PC-3 (cell line): ENCODE measurements around the gene VDAC1. TPM values are rescaled to one million over a fixed set of nuclear protein-coding genes. Genes with fewer than 3 reads are reported as not detected.

Experiments used
- ATAC-seq: fragments of 200-7000 bp; cut with Tn5 transposase; 2 replicates; pipeline ENCODE4 v1.9.1; 2020; ENCODE audit warnings: mild to moderate bottlenecking, moderate library complexity
- BruUV-seq: library from RNA; stranded (reverse); fragments of 400-500 nt; replicated peaks from 2 replicates; lab custom pipeline; 2021; lab: Mats Ljungman, UMichigan
- CTCF ChIA-PET: fragments of 300-600 bp; sonication (Branson Sonifier 250); formaldehyde crosslinking; loops from one replicate; lab custom pipeline; 2022; ENCODE audit warnings: antibody characterized with exemption; lab: Charles Lee
- POLR2A ChIA-PET: fragments of 300-600 bp; sonication (Branson Sonifier 250); formaldehyde crosslinking; loops from one replicate; lab custom pipeline; 2022; ENCODE audit warnings: antibody characterized with exemption; ENCODE audit not compliant: unreplicated experiment; lab: Charles Lee
- DNase-seq: peaks from one replicate; pipeline ENCODE4 v3.0.0-alpha.2; 2015
- H2AFZ ChIP-seq: fragments of 300-600 bp; sonication (generic); 2 replicates; pipeline ENCODE4 v1.6.0; 2016; ENCODE audit warnings: antibody characterized with exemption, low read length
- H3F3A ChIP-seq: fragments of 300-600 bp; sonication (generic); one replicate; pipeline ENCODE4 v1.6.0; 2017; ENCODE audit warnings: antibody characterized with exemption, low read length, control low read depth, mild to moderate bottlenecking; ENCODE audit not compliant: unreplicated experiment
- H3K27ac ChIP-seq: fragments of 300-600 bp; sonication (generic); 2 replicates; pipeline ENCODE4 v1.5.1; 2016; ENCODE audit warnings: mild to moderate bottlenecking, low read length
- H3K27me3 ChIP-seq: fragments of 300-600 bp; sonication (generic); 2 replicates; pipeline ENCODE4 v1.6.1; 2016; ENCODE audit warnings: low read length, mixed read lengths
- H3K36me3 ChIP-seq: fragments of 300-600 bp; sonication (generic); 2 replicates; pipeline ENCODE4 v1.6.1; 2016; ENCODE audit warnings: low read depth, mixed run types, low read length, mixed read lengths
- H3K4me1 ChIP-seq: fragments of 300-600 bp; sonication (generic); 2 replicates; pipeline ENCODE4 v1.5.1; 2016; ENCODE audit warnings: low read length; ENCODE audit not compliant: insufficient read depth
- H3K4me2 ChIP-seq: fragments of 300-600 bp; sonication (generic); 2 replicates; pipeline ENCODE4 v1.6.0; 2016; ENCODE audit warnings: low read length
- H3K4me3 ChIP-seq: fragments of 300-600 bp; sonication (generic); 2 replicates; pipeline ENCODE4 v1.5.1; 2016; ENCODE audit warnings: mild to moderate bottlenecking, low read length, mixed read lengths
- H3K79me2 ChIP-seq: fragments of 300-600 bp; sonication (generic); 2 replicates; pipeline ENCODE4 v1.6.1; 2017; ENCODE audit warnings: low read length, mixed read lengths
- H3K9ac ChIP-seq: fragments of 300-600 bp; sonication (generic); 2 replicates; pipeline ENCODE4 v1.6.0; 2016; ENCODE audit warnings: mild to moderate bottlenecking, low read length
- H3K9me2 ChIP-seq: fragments of 300-600 bp; sonication (generic); replicated peaks from 2 replicates; pipeline ENCODE4 v1.6.1; 2016; ENCODE audit warnings: mixed run types, low read length, mixed read lengths
- H3K9me3 ChIP-seq: fragments of 300-600 bp; sonication (generic); 2 replicates; pipeline ENCODE4 v1.6.1; 2016; ENCODE audit warnings: low read length, mixed read lengths
- H4K20me1 ChIP-seq: fragments of 300-600 bp; sonication (generic); 2 replicates; pipeline ENCODE4 v1.6.1; 2016; ENCODE audit warnings: low read length, mixed read lengths
- EZH2 ChIP-seq: fragments of 300-600 bp; sonication (generic); IDR thresholded peaks from one replicate; pipeline ENCODE4 v1.6.1; 2017; ENCODE audit warnings: antibody characterized with exemption, mild to moderate bottlenecking, low read length; ENCODE audit not compliant: unreplicated experiment
- EZH2phosphoT487 ChIP-seq: fragments of 300-600 bp; sonication (generic); IDR thresholded peaks from 2 replicates; pipeline ENCODE4 v1.6.1; 2018; ENCODE audit warnings: mild to moderate bottlenecking, antibody characterized with exemption, low read length, borderline replicate concordance
- intact Hi-C: fragments of 100-400 bp; cut with micrococcal nuclease; formaldehyde crosslinking; loops from 2 replicates; pipeline ENCODE4 v1.9.0; 2023
- total RNA-seq: library from RNA; depleted of rRNA; stranded (reverse); fragments of >200 nt; gene quantifications from 2 replicates; pipeline ENCODE4 v1.2.3, GENCODE V29; 2014
- TF ChIP-seq, protein P1 (sequence below): fragments of 300-600 bp; sonication (generic); conservative IDR thresholded peaks from 2 replicates; pipeline ENCODE4 v1.5.1; 2017; ENCODE audit warnings: antibody characterized with exemption, low read depth, mild to moderate bottlenecking, low read length

VDAC1 gene
- total RNA-seq, 1 experiment from 2014 or later: 220 TPM

DNA sequence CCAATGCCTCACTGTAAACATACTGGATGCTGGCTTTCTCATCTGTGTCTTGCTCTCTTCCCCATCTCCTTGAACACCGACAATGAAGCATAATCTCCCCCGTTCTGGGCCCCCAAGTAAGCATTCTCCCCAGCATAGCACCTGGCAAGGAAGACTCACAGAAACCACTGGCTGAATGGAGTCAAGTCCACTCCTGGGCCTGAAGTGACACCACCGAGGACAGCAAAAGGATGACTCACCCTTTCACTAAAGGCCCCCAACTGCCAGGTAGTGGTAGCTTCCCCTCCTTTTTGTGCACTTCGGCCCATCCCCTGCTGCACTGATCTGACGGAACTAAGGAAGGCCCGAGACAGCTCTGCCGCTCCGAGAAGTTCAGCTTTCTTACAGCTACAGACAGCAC, 9.4 kb downstream of the VDAC1 start:
- Histone ChIP-seq H3K27ac (no peak overlapping the region), H3K79me2 (peaks cover 93% of the 10 kb centered on the region), H3K4me2 (no peak overlapping the region), H3K9me2 (no peaks in the 10 kb centered on the region), H4K20me1 (peaks cover 64% of the 10 kb centered on the region), H3K9ac (no peak overlapping the region), H2AFZ (no peak overlapping the region), H3K9me3 (no peaks in the 10 kb centered on the region), H3K4me3 (no peak overlapping the region), H3K4me1 (peaks cover 39% of the 10 kb centered on the region), H3K36me3 (peaks cover 15% of the 10 kb centered on the region), H3K27me3 (no peaks in the 10 kb centered on the region), H3F3A (no peaks in the 10 kb centered on the region)
- intact Hi-C loops: no loop called here
- TF ChIP-seq EZH2: no peak
- TF ChIP-seq, protein P1, sequence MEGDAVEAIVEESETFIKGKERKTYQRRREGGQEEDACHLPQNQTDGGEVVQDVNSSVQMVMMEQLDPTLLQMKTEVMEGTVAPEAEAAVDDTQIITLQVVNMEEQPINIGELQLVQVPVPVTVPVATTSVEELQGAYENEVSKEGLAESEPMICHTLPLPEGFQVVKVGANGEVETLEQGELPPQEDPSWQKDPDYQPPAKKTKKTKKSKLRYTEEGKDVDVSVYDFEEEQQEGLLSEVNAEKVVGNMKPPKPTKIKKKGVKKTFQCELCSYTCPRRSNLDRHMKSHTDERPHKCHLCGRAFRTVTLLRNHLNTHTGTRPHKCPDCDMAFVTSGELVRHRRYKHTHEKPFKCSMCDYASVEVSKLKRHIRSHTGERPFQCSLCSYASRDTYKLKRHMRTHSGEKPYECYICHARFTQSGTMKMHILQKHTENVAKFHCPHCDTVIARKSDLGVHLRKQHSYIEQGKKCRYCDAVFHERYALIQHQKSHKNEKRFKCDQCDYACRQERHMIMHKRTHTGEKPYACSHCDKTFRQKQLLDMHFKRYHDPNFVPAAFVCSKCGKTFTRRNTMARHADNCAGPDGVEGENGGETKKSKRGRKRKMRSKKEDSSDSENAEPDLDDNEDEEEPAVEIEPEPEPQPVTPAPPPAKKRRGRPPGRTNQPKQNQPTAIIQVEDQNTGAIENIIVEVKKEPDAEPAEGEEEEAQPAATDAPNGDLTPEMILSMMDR: no peak
- no peak for TF ChIP-seq EZH2phosphoT487
- ATAC-seq (no peak), DNase-seq (no peak)
- BruUV-seq: no TSS peak
- CTCF ChIA-PET: no interaction called here
- POLR2A ChIA-PET: no interaction called here

DNA sequence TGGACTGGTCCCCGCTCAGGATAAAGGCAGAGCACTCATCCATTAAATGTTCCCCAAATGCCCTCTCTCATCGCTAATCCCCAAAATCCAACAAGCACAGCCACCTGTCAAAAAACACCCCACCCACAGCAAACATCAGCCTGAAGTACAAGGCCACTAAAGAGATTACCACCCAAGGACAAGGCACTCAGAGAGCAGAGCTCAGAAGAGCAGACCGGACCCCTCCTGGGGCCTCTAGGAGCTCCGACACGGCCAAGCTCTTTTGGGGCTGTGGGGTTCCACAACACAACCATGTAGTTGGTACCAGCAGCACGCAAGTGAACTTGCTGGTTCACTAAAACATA, 9.8 kb downstream of the VDAC1 start:
- no peak overlapping the region for H3K4me2 ChIP-seq
- ChIA-PET CTCF (no interaction called here), POLR2A (no interaction called here)
- peaks cover 93% of the 10 kb centered on the region for H3K79me2 ChIP-seq
- H3K9me2 ChIP-seq: no peaks in the 10 kb centered on the region
- no peak overlapping the region for H3K4me3 ChIP-seq
- no peaks in the 10 kb centered on the region for H3K27me3 ChIP-seq
- peaks cover 39% of the 10 kb centered on the region for H3K4me1 ChIP-seq
- no peaks in the 10 kb centered on the region for H3F3A ChIP-seq
- H3K27ac ChIP-seq: no peak overlapping the region
- H3K9ac ChIP-seq: no peak overlapping the region
- TF ChIP-seq EZH2 (no peak), EZH2phosphoT487 (no peak)
- TF ChIP-seq, protein P1: no peak
- intact Hi-C loops: no loop called here
- H3K36me3 ChIP-seq: peaks cover 18% of the 10 kb centered on the region
- DNase-seq (no peak), ATAC-seq (no peak)
- peaks cover 60% of the 10 kb centered on the region for H4K20me1 ChIP-seq
- no TSS peak for BruUV-seq
- H3K9me3 ChIP-seq: no peaks in the 10 kb centered on the region
- H2AFZ ChIP-seq: no peak overlapping the region

DNA sequence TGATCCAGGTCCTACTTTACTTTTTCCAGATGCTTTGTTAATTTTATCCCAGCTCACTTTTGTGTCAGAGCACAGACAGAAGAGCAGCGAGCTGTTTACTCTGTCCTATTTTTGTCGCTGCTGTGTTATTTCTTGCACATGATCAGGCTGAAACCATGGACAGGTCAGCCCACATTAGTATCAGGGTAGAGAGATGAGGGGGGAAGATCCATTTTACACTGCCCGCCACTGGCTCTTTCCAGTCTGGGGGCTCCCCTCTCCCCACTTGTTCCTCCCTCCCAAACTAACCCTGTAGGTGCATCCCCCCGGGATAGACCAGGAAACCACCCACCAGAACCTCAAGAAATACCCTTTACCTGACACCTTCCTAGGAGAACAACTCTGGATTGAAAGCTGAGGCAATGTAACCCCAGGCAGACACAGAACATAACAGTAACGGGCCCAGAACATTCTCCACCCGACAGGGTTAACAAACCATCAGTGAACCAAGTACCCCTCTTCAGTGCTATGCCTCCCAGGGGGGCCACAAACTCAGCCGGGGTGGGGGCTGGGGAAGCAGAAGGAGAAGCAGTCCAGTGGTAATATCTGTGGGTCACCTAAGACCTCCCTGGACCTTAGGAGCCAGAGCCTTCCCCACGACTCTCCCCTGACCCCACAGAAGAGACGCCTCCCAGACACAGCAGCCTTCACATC, 10.3 kb downstream of the VDAC1 start:
- Histone ChIP-seq H3K4me2 (peak overlapping the region; percentile 55), H3K36me3 (peaks cover 19% of the 10 kb centered on the region), H3K4me1 (peaks cover 39% of the 10 kb centered on the region), H3K9ac (no peak overlapping the region), H3K9me2 (no peaks in the 10 kb centered on the region), H2AFZ (no peak overlapping the region), H3K27me3 (no peaks in the 10 kb centered on the region), H3F3A (no peaks in the 10 kb centered on the region), H3K79me2 (peaks cover 92% of the 10 kb centered on the region), H4K20me1 (peaks cover 55% of the 10 kb centered on the region), H3K9me3 (no peaks in the 10 kb centered on the region), H3K27ac (peak overlapping the region; percentile 77), H3K4me3 (no peak overlapping the region)
- intact Hi-C loops: no loop called here
- DNase-seq (no peak), ATAC-seq (no peak)
- CTCF ChIA-PET: no interaction called here
- POLR2A ChIA-PET: no interaction called here
- no TSS peak for BruUV-seq
- TF ChIP-seq EZH2: no peak
- TF ChIP-seq, protein P1: no peak
- no peak for TF ChIP-seq EZH2phosphoT487
